Trophoblast cell (in vitro differentiated cells and primary cell): ENCODE measurements around the gene AFAP1L2.

ENCODE experiments used
- DNase-seq, 2 donors: peaks; one replicate each; pipeline ENCODE4 v3.0.0-alpha.2; 2016
- H2AFZ ChIP-seq: 2 replicates; pipeline ENCODE4 v1.6.1; 2013; ENCODE audit warnings: low read length, moderate library complexity, mild to moderate bottlenecking; ENCODE audit not compliant: insufficient read depth, poor library complexity
- H2AK5ac ChIP-seq: 2 replicates; pipeline ENCODE4 v1.6.1; 2013; ENCODE audit warnings: mild to moderate bottlenecking, low read length
- H2BK120ac ChIP-seq: 2 replicates; pipeline ENCODE4 v1.6.1; 2013; ENCODE audit warnings: low read length, mild to moderate bottlenecking, moderate library complexity; ENCODE audit not compliant: insufficient read depth, poor library complexity
- H2BK12ac ChIP-seq: 2 replicates; pipeline ENCODE4 v1.6.1; 2013; ENCODE audit warnings: mild to moderate bottlenecking, low read length, moderate library complexity
- H2BK5ac ChIP-seq: 2 replicates; pipeline ENCODE4 v1.6.1; 2013; ENCODE audit warnings: low read length, low read depth, moderate library complexity, mild to moderate bottlenecking; ENCODE audit not compliant: poor library complexity
- H3K14ac ChIP-seq: 2 replicates; pipeline ENCODE4 v1.6.1; 2013; ENCODE audit warnings: mild to moderate bottlenecking, low read length
- H3K18ac ChIP-seq: 2 replicates; pipeline ENCODE4 v1.6.1; 2013; ENCODE audit warnings: mild to moderate bottlenecking, low read length
- H3K23ac ChIP-seq: 2 replicates; pipeline ENCODE4 v1.6.1; 2013; ENCODE audit warnings: low read length
- H3K27ac ChIP-seq: 2 replicates; pipeline ENCODE4 v1.5.1; 2013; ENCODE audit warnings: low read depth, mild to moderate bottlenecking, inconsistent platforms, low read length, moderate library complexity
- H3K27me3 ChIP-seq: 2 replicates; pipeline ENCODE4 v1.6.1; 2013; ENCODE audit warnings: inconsistent platforms, mild to moderate bottlenecking, low read length, moderate library complexity; ENCODE audit not compliant: insufficient read depth
- H3K36me3 ChIP-seq, 2 experiments: 1 replicate in 1 of 2; 2 replicates in 1 of 2; pipeline ENCODE4 v1.6.1; 2013; ENCODE audit warnings: low read length in 2 of 2, mild to moderate bottlenecking in 2 of 2, moderate library complexity in 1 of 2; ENCODE audit not compliant: insufficient read depth in 2 of 2, control insufficient read depth in 1 of 2
- H3K4ac ChIP-seq: 2 replicates; pipeline ENCODE4 v1.6.1; 2013; ENCODE audit warnings: low read depth, mild to moderate bottlenecking, low read length, moderate library complexity
- H3K4me1 ChIP-seq, 2 experiments: 1 replicate in 1 of 2; 2 replicates in 1 of 2; pipeline ENCODE4 v1.6.1; 2013; ENCODE audit warnings: low read length in 2 of 2, mild to moderate bottlenecking in 2 of 2, moderate library complexity in 1 of 2; ENCODE audit not compliant: insufficient read depth in 2 of 2, control insufficient read depth in 1 of 2
- H3K4me2 ChIP-seq: 2 replicates; pipeline ENCODE4 v1.6.1; 2013; ENCODE audit warnings: inconsistent platforms, mild to moderate bottlenecking, low read length, moderate library complexity
- H3K4me3 ChIP-seq: 2 replicates; pipeline ENCODE4 v1.5.1; 2013; ENCODE audit warnings: mild to moderate bottlenecking, low read depth, low read length, inconsistent platforms
- H3K79me1 ChIP-seq: one replicate; pipeline ENCODE4 v1.6.1; 2013; ENCODE audit warnings: low read length
- H3K79me2 ChIP-seq: 2 replicates; pipeline ENCODE4 v1.6.1; 2013; ENCODE audit warnings: low read length, mild to moderate bottlenecking; ENCODE audit not compliant: control insufficient read depth, insufficient read depth, poor library complexity
- H3K9ac ChIP-seq: 2 replicates; pipeline ENCODE4 v1.6.1; 2013; ENCODE audit warnings: mild to moderate bottlenecking, low read length
- H3K9me3 ChIP-seq: 2 replicates; pipeline ENCODE4 v1.6.1; 2013; ENCODE audit warnings: low read depth, mild to moderate bottlenecking, control low read depth, inconsistent platforms, low read length; ENCODE audit not compliant: insufficient read depth
- H4K12ac ChIP-seq: 2 replicates; pipeline ENCODE4 v1.6.1; 2013; ENCODE audit warnings: low read depth, mild to moderate bottlenecking, low read length, moderate library complexity
- H4K8ac ChIP-seq: 2 replicates; pipeline ENCODE4 v1.6.1; 2013; ENCODE audit warnings: low read depth, mild to moderate bottlenecking, low read length, moderate library complexity
- H4K91ac ChIP-seq: one replicate; pipeline ENCODE4 v1.6.1; 2013; ENCODE audit warnings: low read depth, mild to moderate bottlenecking, low read length, moderate library complexity
- WGBS: extraction: QIAGEN DNeasy Blood & Tissue Kit; methylation state at CpG from one replicate; pipeline ENCODE4 v1.1.7; 2013; ENCODE audit warnings: missing lambda C conversion rate; ENCODE audit not compliant: insufficient read length, insufficient coverage; ENCODE audit errors: extremely low coverage; 5-methylcytosine and 5-hydroxymethylcytosine counted together

Gene AFAP1L2

GRCh38 chr10:114262496-114262895, 141.8 kb downstream of the AFAP1L2 start:
- Histone ChIP-seq H3K36me3 (no peaks in the 10 kb centered on the region), H2BK5ac (no peak overlapping the region), H3K27ac (no peak overlapping the region), H3K4ac (no peak overlapping the region), H2AK5ac (no peak overlapping the region), H3K9ac (no peak overlapping the region), H2BK120ac (no peak overlapping the region), H3K4me1 (no peaks in the 10 kb centered on the region), H3K27me3 (no peaks in the 10 kb centered on the region), H2BK12ac (no peak overlapping the region), H3K9me3 (no peaks in the 10 kb centered on the region), H3K18ac (no peak overlapping the region), H3K14ac (no peak overlapping the region), H4K12ac (no peak overlapping the region), H3K79me1 (no peaks in the 10 kb centered on the region), H3K23ac (no peak overlapping the region), H2AFZ (no peak overlapping the region), H4K8ac (no peak overlapping the region), H4K91ac (no peak overlapping the region), H3K4me2 (no peak overlapping the region), H3K79me2 (no peaks in the 10 kb centered on the region), H3K4me3 (no peak overlapping the region)
- DNase-seq: no peak
- no CpG with 5 or more reads among the region's 4 CpGs for WGBS

GRCh38 chr10:114261076-114261475, 143.2 kb downstream of the AFAP1L2 start:
- H2BK120ac ChIP-seq: no peak overlapping the region
- no peak for DNase-seq
- H3K79me2 ChIP-seq: no peaks in the 10 kb centered on the region
- no peak overlapping the region for H3K18ac ChIP-seq
- H3K4me2 ChIP-seq: no peak overlapping the region
- no CpG with 5 or more reads among the region's 2 CpGs for WGBS
- H4K12ac ChIP-seq: no peak overlapping the region
- no peak overlapping the region for H3K23ac ChIP-seq
- no peak overlapping the region for H3K4me3 ChIP-seq
- no peak overlapping the region for H2AK5ac ChIP-seq
- H3K4ac ChIP-seq: no peak overlapping the region
- H3K79me1 ChIP-seq: no peaks in the 10 kb centered on the region
- no peak overlapping the region for H2AFZ ChIP-seq
- no peak overlapping the region for H2BK5ac ChIP-seq
- H4K8ac ChIP-seq: no peak overlapping the region
- H2BK12ac ChIP-seq: no peak overlapping the region
- no peak overlapping the region for H3K27ac ChIP-seq
- no peaks in the 10 kb centered on the region for H3K27me3 ChIP-seq
- no peak overlapping the region for H4K91ac ChIP-seq
- no peak overlapping the region for H3K9ac ChIP-seq
- no peaks in the 10 kb centered on the region for H3K9me3 ChIP-seq
- no peak overlapping the region for H3K14ac ChIP-seq
- no peaks in the 10 kb centered on the region for H3K36me3 ChIP-seq
- H3K4me1 ChIP-seq: no peaks in the 10 kb centered on the region

- Histone ChIP-seq H4K12ac (no peak overlapping the region), H2AFZ (no peak overlapping the region), H2BK12ac (no peak overlapping the region), H3K4me1 (no peaks in the 10 kb centered on the region), H3K9me3 (no peaks in the 10 kb centered on the region), H3K18ac (no peak overlapping the region), H3K36me3 (no peaks in the 10 kb centered on the region), H4K91ac (no peak overlapping the region), H4K8ac (no peak overlapping the region), H3K9ac (no peak overlapping the region), H3K4ac (no peak overlapping the region), H3K79me1 (no peaks in the 10 kb centered on the region), H2BK5ac (no peak overlapping the region), H3K27me3 (no peaks in the 10 kb centered on the region), H3K79me2 (no peaks in the 10 kb centered on the region), H3K14ac (no peak overlapping the region), H3K27ac (no peak overlapping the region), H3K4me3 (no peak overlapping the region), H3K23ac (no peak overlapping the region), H3K4me2 (no peak overlapping the region), H2AK5ac (no peak overlapping the region), H2BK120ac (no peak overlapping the region)
- no CpG with 5 or more reads among the region's 5 CpGs for WGBS
- DNase-seq: no peak
Measured at GRCh38 chr10:114260366-114260765, 143.9 kb downstream of the AFAP1L2 start.

GRCh38 chr10:114259824-114260223, 144.5 kb downstream of the AFAP1L2 start:
- WGBS: no CpG with 5 or more reads among the region's 10 CpGs
- Histone ChIP-seq H2BK12ac (no peak overlapping the region), H4K12ac (no peak overlapping the region), H3K79me2 (no peaks in the 10 kb centered on the region), H2AFZ (no peak overlapping the region), H2BK120ac (no peak overlapping the region), H3K18ac (no peak overlapping the region), H4K8ac (no peak overlapping the region), H3K4ac (no peak overlapping the region), H3K27me3 (no peaks in the 10 kb centered on the region), H3K4me2 (no peak overlapping the region), H3K4me1 (no peaks in the 10 kb centered on the region), H3K27ac (no peak overlapping the region), H3K9ac (no peak overlapping the region), H2BK5ac (no peak overlapping the region), H3K9me3 (no peaks in the 10 kb centered on the region), H3K79me1 (no peaks in the 10 kb centered on the region), H2AK5ac (no peak overlapping the region), H3K4me3 (no peak overlapping the region), H3K14ac (no peak overlapping the region), H3K23ac (no peak overlapping the region), H4K91ac (no peak overlapping the region), H3K36me3 (no peaks in the 10 kb centered on the region)
- no peak for DNase-seq
